ENCODE results near the gene CAB39L. TPM values are rescaled to one million over a fixed set of nuclear protein-coding genes. Genes with fewer than 3 reads are reported as not detected.

CAB39L gene
- total and polyA plus RNA-seq, 4 donors: 1.8 to 5.1 (median 2.1) TPM

GRCh38 chr13:49459580-49459979, 15.7 kb upstream of the CAB39L start:
- WGBS: 92% methylated on average over 1 of the region's 1 CpG
- TF ChIP-seq HNF4G (IDR thresholded peaks at IDR 0.05): no peak
- no peak for TF ChIP-seq ZBTB33 (IDR thresholded peaks at IDR 0.05)
- no peak for TF ChIP-seq MAX (IDR thresholded peaks at IDR 0.05)
- no peak for TF ChIP-seq EGR1 (IDR thresholded peaks at IDR 0.05; ENCODE audit: low read depth in 2 of 2)
- TF ChIP-seq NR2F2 (IDR thresholded peaks at IDR 0.05): no peak
- no peak for TF ChIP-seq TAF1 (conservative IDR thresholded peaks at IDR 0.05)
- TF ChIP-seq YY1 (IDR thresholded peaks at IDR 0.05): no peak
- no peak for TF ChIP-seq FOXA1 (IDR thresholded peaks at IDR 0.05)
- TF ChIP-seq HNF4A (conservative IDR thresholded peaks at IDR 0.05): no peak
- TF ChIP-seq GABPA (IDR thresholded peaks at IDR 0.05 in 1 of 2, conservative IDR thresholded peaks at IDR 0.05 in 1 of 2): no peak
- TF ChIP-seq SP1 (IDR thresholded peaks at IDR 0.05): no peak
- no peak overlapping the region for H3K27ac ChIP-seq (ENCODE audit: low read depth in 1 of 2, low read length in 2 of 2)

GRCh38 chr13:49457221-49457620, 13.4 kb upstream of the CAB39L start:
- Histone ChIP-seq H3K36me3 (ENCODE audit: control insufficient read depth in 4 of 4, insufficient read depth in 3 of 4, low read depth in 1 of 4, low read length in 3 of 4) (peaks cover 3 to 19% (median 7%) of the 10 kb centered on the region in 4 donors), H3K9me3 (ENCODE audit: control insufficient read depth in 4 of 4, low read length in 3 of 4) (no peaks in the 10 kb centered on the region), H3K27ac (ENCODE audit: low read depth in 1 of 2, low read length in 2 of 2) (no peak overlapping the region), H3K27me3 (ENCODE audit: control insufficient read depth in 4 of 4, insufficient read depth in 4 of 4, low read length in 3 of 4) (no peaks in the 10 kb centered on the region), H3K4me1 (ENCODE audit: control insufficient read depth in 4 of 4, insufficient read depth in 4 of 4, low read length in 3 of 4) (peaks cover 0 to 6% (median 2%) of the 10 kb centered on the region in 4 donors), H3K9ac (ENCODE audit: low read depth in 1 of 2, low read length in 2 of 2) (no peak overlapping the region), H3K4me3 (ENCODE audit: low read depth in 1 of 3, low read length in 3 of 3) (no peak overlapping the region)
- TF ChIP-seq HNF4G (IDR thresholded peaks at IDR 0.05): no peak
- TF ChIP-seq FOXA1 (IDR thresholded peaks at IDR 0.05): no peak
- no peak for TF ChIP-seq GABPA (IDR thresholded peaks at IDR 0.05 in 1 of 2, conservative IDR thresholded peaks at IDR 0.05 in 1 of 2)
- 87% methylated on average over 7 of the region's 7 CpGs for WGBS
- no peak for DNase-seq (ENCODE audit: low spot score)

More at GRCh38 chr13:49459580-49459979, 15.7 kb upstream of the CAB39L start:
- Histone ChIP-seq H3K9ac (ENCODE audit: low read depth in 1 of 2, low read length in 2 of 2) (no peak overlapping the region), H3K4me1 (ENCODE audit: control insufficient read depth in 4 of 4, insufficient read depth in 4 of 4, low read length in 3 of 4) (peaks cover 0 to 3% (median 0%) of the 10 kb centered on the region in 4 donors), H3K27me3 (ENCODE audit: control insufficient read depth in 4 of 4, insufficient read depth in 4 of 4, low read length in 3 of 4) (no peaks in the 10 kb centered on the region), H3K4me3 (ENCODE audit: low read depth in 1 of 3, low read length in 3 of 3) (no peak overlapping the region), H3K9me3 (ENCODE audit: control insufficient read depth in 4 of 4, low read length in 3 of 4) (peaks cover 0 to 2% (median 0%) of the 10 kb centered on the region in 4 donors), H3K36me3 (ENCODE audit: control insufficient read depth in 4 of 4, insufficient read depth in 3 of 4, low read depth in 1 of 4, low read length in 3 of 4) (peaks cover 3 to 23% (median 16%) of the 10 kb centered on the region in 4 donors)
- DNase-seq (ENCODE audit: low spot score): no peak

GRCh38 chr13:49456156-49456555, 12.3 kb upstream of the CAB39L start:
- WGBS: 99% methylated on average over 1 of the region's 1 CpG
- Histone ChIP-seq H3K4me3 (ENCODE audit: low read depth in 1 of 3, low read length in 3 of 3) (no peak overlapping the region), H3K27me3 (ENCODE audit: control insufficient read depth in 4 of 4, insufficient read depth in 4 of 4, low read length in 3 of 4) (no peaks in the 10 kb centered on the region), H3K36me3 (ENCODE audit: control insufficient read depth in 4 of 4, insufficient read depth in 3 of 4, low read depth in 1 of 4, low read length in 3 of 4) (peaks cover 0 to 9% (median under 1%) of the 10 kb centered on the region in 4 donors), H3K4me1 (ENCODE audit: control insufficient read depth in 4 of 4, insufficient read depth in 4 of 4, low read length in 3 of 4) (peaks cover 0 to 6% (median 2%) of the 10 kb centered on the region in 4 donors), H3K9me3 (ENCODE audit: control insufficient read depth in 4 of 4, low read length in 3 of 4) (no peaks in the 10 kb centered on the region), H3K9ac (ENCODE audit: low read depth in 1 of 2, low read length in 2 of 2) (no peak overlapping the region), H3K27ac (ENCODE audit: low read depth in 1 of 2, low read length in 2 of 2) (no peak overlapping the region)
- no peak for DNase-seq (ENCODE audit: low spot score)
- TF ChIP-seq YY1 (IDR thresholded peaks at IDR 0.05): no peak
- TF ChIP-seq ZBTB33 (IDR thresholded peaks at IDR 0.05): no peak
- no peak for TF ChIP-seq GABPA (IDR thresholded peaks at IDR 0.05 in 1 of 2, conservative IDR thresholded peaks at IDR 0.05 in 1 of 2)
- TF ChIP-seq NR2F2 (IDR thresholded peaks at IDR 0.05): no peak
- TF ChIP-seq EGR1 (IDR thresholded peaks at IDR 0.05; ENCODE audit: low read depth in 2 of 2): no peak
- TF ChIP-seq REST (IDR thresholded peaks at IDR 0.05): no peak
- no peak for TF ChIP-seq HNF4A (conservative IDR thresholded peaks at IDR 0.05)
- TF ChIP-seq ATF3 (IDR thresholded peaks at IDR 0.05): no peak
- no peak for TF ChIP-seq TAF1 (conservative IDR thresholded peaks at IDR 0.05)
- TF ChIP-seq FOXA1 (IDR thresholded peaks at IDR 0.05): no peak
- no peak for TF ChIP-seq RAD21 (IDR thresholded peaks at IDR 0.05)
- no peak for TF ChIP-seq SP1 (IDR thresholded peaks at IDR 0.05)
- TF ChIP-seq CTCF (IDR thresholded peaks at IDR 0.05; ENCODE audit: low read depth, low read length, missing input control): no peak
- TF ChIP-seq RXRA (IDR thresholded peaks at IDR 0.05): no peak
- TF ChIP-seq MAX (IDR thresholded peaks at IDR 0.05): no peak

All from liver (tissue), 9 donors.